MM.1S (cell line): ENCODE results near the gene SELENOO.

Experiments
- DNase-seq: peaks from one replicate; pipeline ENCODE4 v3.0.0-alpha.2; 2015
- H2AFZ ChIP-seq: fragments of 300-600 bp; sonication (generic); 2 replicates; pipeline ENCODE4 v1.6.0; 2016; ENCODE audit warnings: antibody characterized with exemption, low read length
- H3F3A ChIP-seq: fragments of 300-600 bp; sonication (generic); 2 replicates; pipeline ENCODE4 v1.6.1; 2016; ENCODE audit warnings: mild to moderate bottlenecking, antibody characterized with exemption, low read length, moderate library complexity, mixed read lengths; ENCODE audit not compliant: insufficient read depth
- H3K27ac ChIP-seq: fragments of 300-600 bp; sonication (generic); 2 replicates; pipeline ENCODE4 v1.5.1; 2016; ENCODE audit warnings: mild to moderate bottlenecking, low read length
- H3K27me3 ChIP-seq: fragments of 300-600 bp; sonication (generic); replicated peaks from 2 replicates; pipeline ENCODE4 v1.6.0; 2016; ENCODE audit warnings: low read length; ENCODE audit not compliant: insufficient read depth
- H3K36me3 ChIP-seq: fragments of 300-600 bp; sonication (generic); replicated peaks from 2 replicates; pipeline ENCODE4 v1.6.1; 2016; ENCODE audit warnings: mild to moderate bottlenecking, low read length, mixed read lengths; ENCODE audit not compliant: insufficient read depth
- H3K4me1 ChIP-seq: fragments of 300-600 bp; sonication (generic); 2 replicates; pipeline ENCODE4 v1.6.1; 2016; ENCODE audit warnings: low read length, mixed read lengths
- H3K4me2 ChIP-seq: fragments of 300-600 bp; sonication (generic); 2 replicates; pipeline ENCODE4 v1.6.0; 2016; ENCODE audit warnings: low read depth, low read length
- H3K4me3 ChIP-seq: fragments of 300-600 bp; sonication (generic); 2 replicates; pipeline ENCODE4 v1.5.1; 2016; ENCODE audit warnings: low read length, mixed read lengths
- H3K79me2 ChIP-seq: fragments of 300-600 bp; sonication (generic); 2 replicates; pipeline ENCODE4 v1.6.1; 2016; ENCODE audit warnings: mixed run types, low read length, mixed read lengths
- H3K9ac ChIP-seq: fragments of 300-600 bp; sonication (generic); 2 replicates; pipeline ENCODE4 v1.6.1; 2016; ENCODE audit warnings: low read length, mixed read lengths
- H3K9me2 ChIP-seq: fragments of 300-600 bp; sonication (generic); replicated peaks from 2 replicates; pipeline ENCODE4 v1.6.1; 2016; ENCODE audit warnings: mild to moderate bottlenecking, low read length, mixed read lengths; ENCODE audit not compliant: insufficient read depth
- H3K9me3 ChIP-seq: fragments of 300-600 bp; sonication (generic); replicated peaks from 2 replicates; pipeline ENCODE4 v1.6.1; 2016; ENCODE audit warnings: mild to moderate bottlenecking, low read length, mixed read lengths; ENCODE audit not compliant: insufficient read depth
- H4K20me1 ChIP-seq: fragments of 300-600 bp; sonication (generic); 2 replicates; pipeline ENCODE4 v1.6.1; 2016; ENCODE audit warnings: mild to moderate bottlenecking, low read length, moderate library complexity, mixed read lengths; ENCODE audit not compliant: insufficient read depth
- EZH2 ChIP-seq: fragments of 300-600 bp; sonication (generic); optimal IDR thresholded peaks from 2 replicates; pipeline ENCODE3; 2017; ENCODE audit warnings: low read depth, mild to moderate bottlenecking, antibody characterized with exemption, low read length, mixed read lengths
- EZH2phosphoT487 ChIP-seq: fragments of 300-600 bp; sonication (generic); IDR thresholded peaks from 2 replicates; pipeline ENCODE4 v1.6.1; 2018; ENCODE audit warnings: antibody characterized with exemption, low read length
- TF ChIP-seq, protein P1 (sequence below): fragments of 300-600 bp; sonication (generic); IDR thresholded peaks from 2 replicates; pipeline ENCODE4 v1.5.1; 2016; ENCODE audit warnings: antibody characterized with exemption, low read length, mixed read lengths

Gene SELENOO

GRCh38 chr22:50245214-50246072, 44.6 kb downstream of the SELENOO start:
- Histone ChIP-seq H3K9me2 (no peaks in the 10 kb centered on the region), H3K9ac (peak overlapping the region; percentile 91), H3F3A (peaks cover 41% of the 10 kb centered on the region), H3K4me1 (peaks cover 40% of the 10 kb centered on the region), H3K9me3 (no peaks in the 10 kb centered on the region), H3K27me3 (no peaks in the 10 kb centered on the region), H3K79me2 (peaks cover 80% of the 10 kb centered on the region), H3K36me3 (no peaks in the 10 kb centered on the region), H4K20me1 (no peaks in the 10 kb centered on the region), H3K4me2 (peak overlapping the region; percentile 100), H3K27ac (peak overlapping the region; percentile 88), H3K4me3 (peak overlapping the region; percentile 81), H2AFZ (no peak overlapping the region)
- TF ChIP-seq EZH2 (no peak), EZH2phosphoT487 (no peak)
- TF ChIP-seq, protein P1, sequence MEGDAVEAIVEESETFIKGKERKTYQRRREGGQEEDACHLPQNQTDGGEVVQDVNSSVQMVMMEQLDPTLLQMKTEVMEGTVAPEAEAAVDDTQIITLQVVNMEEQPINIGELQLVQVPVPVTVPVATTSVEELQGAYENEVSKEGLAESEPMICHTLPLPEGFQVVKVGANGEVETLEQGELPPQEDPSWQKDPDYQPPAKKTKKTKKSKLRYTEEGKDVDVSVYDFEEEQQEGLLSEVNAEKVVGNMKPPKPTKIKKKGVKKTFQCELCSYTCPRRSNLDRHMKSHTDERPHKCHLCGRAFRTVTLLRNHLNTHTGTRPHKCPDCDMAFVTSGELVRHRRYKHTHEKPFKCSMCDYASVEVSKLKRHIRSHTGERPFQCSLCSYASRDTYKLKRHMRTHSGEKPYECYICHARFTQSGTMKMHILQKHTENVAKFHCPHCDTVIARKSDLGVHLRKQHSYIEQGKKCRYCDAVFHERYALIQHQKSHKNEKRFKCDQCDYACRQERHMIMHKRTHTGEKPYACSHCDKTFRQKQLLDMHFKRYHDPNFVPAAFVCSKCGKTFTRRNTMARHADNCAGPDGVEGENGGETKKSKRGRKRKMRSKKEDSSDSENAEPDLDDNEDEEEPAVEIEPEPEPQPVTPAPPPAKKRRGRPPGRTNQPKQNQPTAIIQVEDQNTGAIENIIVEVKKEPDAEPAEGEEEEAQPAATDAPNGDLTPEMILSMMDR: no peak
- peak; percentile 34 for DNase-seq

DNA sequence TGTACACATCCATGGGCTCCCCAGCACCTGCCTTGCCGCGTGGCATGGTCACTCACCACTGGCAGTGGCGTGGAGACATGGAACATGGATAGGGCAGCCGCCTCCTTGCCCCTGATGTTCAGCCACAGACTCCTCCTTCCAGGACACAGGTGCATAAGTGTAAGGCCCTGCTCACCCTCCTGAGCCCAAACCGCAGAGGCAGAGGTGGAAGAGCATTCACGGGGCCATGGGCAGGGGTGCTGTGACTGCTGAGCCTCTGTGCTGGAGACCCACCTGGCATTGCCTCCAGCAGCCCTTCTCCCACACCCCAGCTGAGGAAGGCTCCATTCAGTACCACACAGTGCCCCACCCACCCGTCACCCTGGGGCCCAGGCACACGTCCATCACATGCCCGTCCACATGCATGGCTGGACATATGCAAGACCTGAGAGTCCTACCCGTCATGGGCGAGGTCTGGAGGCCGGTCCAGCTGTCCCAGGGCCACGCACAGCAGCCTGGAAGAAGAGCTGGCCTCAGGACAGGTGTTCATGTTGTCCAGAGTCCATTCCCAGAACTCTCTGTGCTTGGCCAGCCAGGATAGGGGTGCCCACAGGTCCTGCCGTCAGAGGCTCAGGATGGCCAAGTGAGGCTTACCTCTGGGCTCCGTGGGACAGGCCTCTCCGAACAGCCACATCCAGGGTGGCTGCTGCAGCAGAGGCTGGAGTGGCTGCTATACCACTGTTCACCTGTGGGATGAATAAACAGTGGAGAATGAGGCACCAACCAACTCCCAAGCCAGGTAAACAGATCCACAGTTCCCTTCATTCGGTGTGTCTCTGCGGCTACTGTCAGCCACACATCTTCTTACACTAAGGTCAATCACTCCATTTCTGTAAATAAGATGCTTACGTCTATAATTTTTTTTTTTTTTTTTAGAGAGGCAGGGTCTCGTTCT, 45.7 kb downstream of the SELENOO start:
- no peak overlapping the region for H2AFZ ChIP-seq
- peak overlapping the region; percentile 88; the same call in 1 of the 2 replicates for H3K27ac ChIP-seq
- no peaks in the 10 kb centered on the region for H3K9me2 ChIP-seq
- H3K4me2 ChIP-seq: peak overlapping the region; percentile 100
- H3K4me3 ChIP-seq: peak overlapping the region; percentile 81
- H3F3A ChIP-seq: peaks cover 46% of the 10 kb centered on the region
- DNase-seq: no peak
- peaks cover 71% of the 10 kb centered on the region for H3K79me2 ChIP-seq
- peaks cover 40% of the 10 kb centered on the region for H3K4me1 ChIP-seq
- TF ChIP-seq, protein P1: peak; percentile 13; the same call in 1 of the 2 replicates
- no peak for TF ChIP-seq EZH2
- no peaks in the 10 kb centered on the region for H3K36me3 ChIP-seq
- H3K27me3 ChIP-seq: no peaks in the 10 kb centered on the region
- no peak overlapping the region; the same call in 1 of the 2 replicates for H3K9ac ChIP-seq
- no peaks in the 10 kb centered on the region for H3K9me3 ChIP-seq
- H4K20me1 ChIP-seq: no peaks in the 10 kb centered on the region

DNA sequence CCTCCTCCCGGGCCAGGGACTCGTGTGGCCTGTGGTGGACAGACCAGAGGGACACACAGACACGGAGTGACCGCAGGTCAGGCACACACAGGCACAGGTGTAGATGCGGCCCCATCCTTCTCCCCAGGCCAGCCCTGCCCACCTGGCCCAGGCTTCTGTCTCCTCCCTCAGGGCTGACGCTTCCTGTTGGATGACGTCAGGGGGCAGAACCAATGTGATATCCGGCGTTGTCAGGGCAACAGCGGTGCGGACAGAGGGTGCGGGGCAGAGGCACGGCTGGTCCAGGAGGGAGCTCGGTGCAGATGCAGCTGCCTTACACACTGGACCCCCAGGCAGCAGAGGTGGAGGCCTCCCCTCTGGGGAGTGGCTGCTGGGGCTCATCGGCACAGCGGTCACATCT, 46.9 kb downstream of the SELENOO start:
- peak; percentile 91 for DNase-seq
- no peaks in the 10 kb centered on the region for H3K9me3 ChIP-seq
- peaks cover 36% of the 10 kb centered on the region for H3K4me1 ChIP-seq
- no peak overlapping the region for H3K4me3 ChIP-seq
- H3K27ac ChIP-seq: peak overlapping the region; percentile 69; the same call in 1 of the 2 replicates
- H3K79me2 ChIP-seq: peaks cover 60% of the 10 kb centered on the region
- peak overlapping the region; percentile 40; the same call in 1 of the 2 replicates for H3K4me2 ChIP-seq
- H3K27me3 ChIP-seq: no peaks in the 10 kb centered on the region
- no peaks in the 10 kb centered on the region for H3K9me2 ChIP-seq
- H3F3A ChIP-seq: peaks cover 46% of the 10 kb centered on the region
- no peak overlapping the region for H2AFZ ChIP-seq
- no peaks in the 10 kb centered on the region for H4K20me1 ChIP-seq
- H3K9ac ChIP-seq: peak overlapping the region; percentile 34; the same call in 1 of the 2 replicates
- no peaks in the 10 kb centered on the region for H3K36me3 ChIP-seq
- TF ChIP-seq, protein P1: no peak
- TF ChIP-seq EZH2 (no peak), EZH2phosphoT487 (no peak)
